Suprapubic skin (tissue), 4 donors: ENCODE measurements around the gene TMEM9B.

ENCODE experiments used
- POLR2A ChIP-seq, 2 donors: fragments of 450-650 bp; IDR thresholded peaks; one replicate each; pipeline ENCODE4 v1.6.1; 2017; ENCODE audit warnings: antibody characterized with exemption in 2 of 2, mild to moderate bottlenecking in 2 of 2, moderate library complexity in 2 of 2
- POLR2AphosphoS5 ChIP-seq, 3 donors: sonication (generic); formaldehyde crosslinking; IDR thresholded peaks; one replicate each; pipeline ENCODE4 v1.6.1; 2017; ENCODE audit warnings: antibody characterized with exemption in 3 of 3
- TF ChIP-seq, protein P1 (sequence below), 2 donors: fragments of 200-600 bp in 1 of 2; fragments of 450-650 bp in 1 of 2; sonication (generic) in 1 of 2; IDR thresholded peaks; one replicate each; pipeline ENCODE4 v1.5.1; 2016 to 2019; ENCODE audit warnings: antibody characterized with exemption in 2 of 2, mild to moderate bottlenecking in 1 of 2, moderate library complexity in 1 of 2

DNA sequence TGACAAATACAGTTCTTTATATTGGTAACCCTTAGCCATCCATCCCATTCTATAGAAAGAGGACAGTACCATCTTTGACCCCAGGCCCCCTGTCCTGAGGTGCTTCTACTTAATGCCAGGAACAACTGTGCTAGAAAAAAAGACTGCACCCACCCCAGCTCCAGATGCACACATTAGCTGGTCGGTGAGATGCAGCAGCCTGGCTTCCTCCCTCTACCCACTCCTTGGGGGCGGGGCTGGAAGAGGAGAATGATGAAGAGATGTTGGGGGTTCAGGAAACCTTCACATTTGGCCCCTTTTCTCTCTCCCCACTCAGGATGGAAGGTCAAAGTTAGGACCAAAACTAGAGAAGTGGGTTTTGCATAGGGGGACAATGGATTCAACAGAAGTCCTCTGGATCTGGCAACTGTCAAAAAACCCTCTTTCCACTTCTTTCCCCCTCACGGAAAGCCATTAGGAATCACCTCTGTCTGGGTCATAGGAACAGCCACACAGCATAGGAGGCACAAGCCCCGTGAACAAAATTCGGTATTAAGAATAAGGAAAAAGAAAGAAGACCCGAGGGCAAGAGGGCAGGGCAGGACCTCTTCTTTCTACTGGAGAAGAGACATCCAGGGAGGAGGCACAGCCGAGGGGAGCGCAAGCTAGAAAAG is 38.8 kb upstream of the TMEM9B start:
- TF ChIP-seq POLR2A (IDR thresholded peaks at IDR 0.05) (no peak), POLR2AphosphoS5 (IDR thresholded peaks at IDR 0.05) (no peak)
- TF ChIP-seq, protein P1, sequence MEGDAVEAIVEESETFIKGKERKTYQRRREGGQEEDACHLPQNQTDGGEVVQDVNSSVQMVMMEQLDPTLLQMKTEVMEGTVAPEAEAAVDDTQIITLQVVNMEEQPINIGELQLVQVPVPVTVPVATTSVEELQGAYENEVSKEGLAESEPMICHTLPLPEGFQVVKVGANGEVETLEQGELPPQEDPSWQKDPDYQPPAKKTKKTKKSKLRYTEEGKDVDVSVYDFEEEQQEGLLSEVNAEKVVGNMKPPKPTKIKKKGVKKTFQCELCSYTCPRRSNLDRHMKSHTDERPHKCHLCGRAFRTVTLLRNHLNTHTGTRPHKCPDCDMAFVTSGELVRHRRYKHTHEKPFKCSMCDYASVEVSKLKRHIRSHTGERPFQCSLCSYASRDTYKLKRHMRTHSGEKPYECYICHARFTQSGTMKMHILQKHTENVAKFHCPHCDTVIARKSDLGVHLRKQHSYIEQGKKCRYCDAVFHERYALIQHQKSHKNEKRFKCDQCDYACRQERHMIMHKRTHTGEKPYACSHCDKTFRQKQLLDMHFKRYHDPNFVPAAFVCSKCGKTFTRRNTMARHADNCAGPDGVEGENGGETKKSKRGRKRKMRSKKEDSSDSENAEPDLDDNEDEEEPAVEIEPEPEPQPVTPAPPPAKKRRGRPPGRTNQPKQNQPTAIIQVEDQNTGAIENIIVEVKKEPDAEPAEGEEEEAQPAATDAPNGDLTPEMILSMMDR (IDR thresholded peaks at IDR 0.05), result no peak
